Central memory CD4-positive, alpha-beta T cell (primary cell): Measurements from ENCODE around the gene STAT4.

Source experiments
- DNase-seq: peaks from one replicate; pipeline ENCODE4 v3.0.0; 2022
- total RNA-seq, 3 experiments: gene quantifications; one replicate each; lab custom pipeline; 2026; lab: John Stamatoyannopoulos, UW

STAT4 gene
- 141 to 169 (median 163) reads per million in 3 experiments for total RNA-seq

GRCh38 chr2:191150600-191151330 is at the start of gene STAT4:
TSS of gene STAT4 (minus strand) at chr2:191150994. CDS start at chr2:191148203, 2,791 bp downstream.
- peak; percentile 91 for DNase-seq

GRCh38 chr2:191199929-191200512 is 49.2 kb upstream of the STAT4 start:
- DNase-seq = no peak

GRCh38 chr2:191198271-191198670 is 47.5 kb upstream of the STAT4 start:
- DNase-seq = no peak

GRCh38 chr2:191197096-191197495 is 46.3 kb upstream of the STAT4 start:
- no peak for DNase-seq

GRCh38 chr2:191195021-191195420 is 44.2 kb upstream of the STAT4 start:
- no peak for DNase-seq

GRCh38 chr2:191190861-191191552 is 40.2 kb upstream of the STAT4 start:
- DNase-seq = no peak

GRCh38 chr2:191190435-191190834 is 39.6 kb upstream of the STAT4 start:
- no peak for DNase-seq

- DNase-seq = no peak
Measured at GRCh38 chr2:191189112-191189635, 38.4 kb upstream of the STAT4 start.

GRCh38 chr2:191188550-191189093 is 37.8 kb upstream of the STAT4 start:
- no peak for DNase-seq

- DNase-seq = no peak
Measured at GRCh38 chr2:191187105-191187829, 36.5 kb upstream of the STAT4 start.

- DNase-seq = no peak
Measured at GRCh38 chr2:191184457-191184856, 33.7 kb upstream of the STAT4 start.

GRCh38 chr2:191183516-191183915 is 32.7 kb upstream of the STAT4 start:
- no peak for DNase-seq

GRCh38 chr2:191183081-191183480 is 32.3 kb upstream of the STAT4 start:
- no peak for DNase-seq

GRCh38 chr2:191180713-191181112 is 29.9 kb upstream of the STAT4 start:
- no peak for DNase-seq

- no peak for DNase-seq
Measured at GRCh38 chr2:191180276-191180675, 29.5 kb upstream of the STAT4 start.

- no peak for DNase-seq
Measured at GRCh38 chr2:191178806-191179514, 28.2 kb upstream of the STAT4 start.

GRCh38 chr2:191177751-191178736 is 27.2 kb upstream of the STAT4 start:
- no peak for DNase-seq

- no peak for DNase-seq
Measured at GRCh38 chr2:191176801-191177438, 26.1 kb upstream of the STAT4 start.

GRCh38 chr2:191176305-191176704 is 25.5 kb upstream of the STAT4 start:
- no peak for DNase-seq

- no peak for DNase-seq
Measured at GRCh38 chr2:191174442-191174841, 23.6 kb upstream of the STAT4 start.
